H1 (cell line): Measurements from ENCODE around the gene ATP6V0D1. TPM values are rescaled to one million over a fixed set of nuclear protein-coding genes. Genes with fewer than 3 reads are reported as not detected.

Experiments used
- BRCA1 ChIP-seq: IDR thresholded peaks from 2 replicates; pipeline ENCODE4 v1.6.1; 2012; ENCODE audit warnings: low read depth, low read length, improper control_type of control experiment
- polyA plus RNA-seq, 7 experiments: library from polyadenylated mRNA; depleted of rRNA in 3 of 7; stranded (reverse) in 5 of 7; unstranded in 2 of 7; fragments of >200 nt in 5 of 7; fragments of 200-250 nt in 2 of 7; gene quantifications; 1 replicate in 5 of 7; 2 replicates in 1 of 7; 4 replicates in 1 of 7; pipeline versions ENCODE4 v1.2.1 to v1.2.3, GENCODE V29; 2011 to 2013; ENCODE audit warnings: missing spikeins in 2 of 7, mixed read lengths in 2 of 7
- total RNA-seq: library from RNA; stranded (reverse); fragmentation: NEBNext Ultra II Directional; extraction: Animal tissue kit (Norgen Biotek cat#: 25700); gene quantifications from 2 replicates; pipeline ENCODE4 v1.2.1, GENCODE V29; 2021

The ATP6V0D1 gene
- total and polyA plus RNA-seq, 2 of the 8 experiments (the other 6 are each of a cell fraction or from before 2014, with no cell fraction given) = 47.3 to 134 TPM

DNA sequence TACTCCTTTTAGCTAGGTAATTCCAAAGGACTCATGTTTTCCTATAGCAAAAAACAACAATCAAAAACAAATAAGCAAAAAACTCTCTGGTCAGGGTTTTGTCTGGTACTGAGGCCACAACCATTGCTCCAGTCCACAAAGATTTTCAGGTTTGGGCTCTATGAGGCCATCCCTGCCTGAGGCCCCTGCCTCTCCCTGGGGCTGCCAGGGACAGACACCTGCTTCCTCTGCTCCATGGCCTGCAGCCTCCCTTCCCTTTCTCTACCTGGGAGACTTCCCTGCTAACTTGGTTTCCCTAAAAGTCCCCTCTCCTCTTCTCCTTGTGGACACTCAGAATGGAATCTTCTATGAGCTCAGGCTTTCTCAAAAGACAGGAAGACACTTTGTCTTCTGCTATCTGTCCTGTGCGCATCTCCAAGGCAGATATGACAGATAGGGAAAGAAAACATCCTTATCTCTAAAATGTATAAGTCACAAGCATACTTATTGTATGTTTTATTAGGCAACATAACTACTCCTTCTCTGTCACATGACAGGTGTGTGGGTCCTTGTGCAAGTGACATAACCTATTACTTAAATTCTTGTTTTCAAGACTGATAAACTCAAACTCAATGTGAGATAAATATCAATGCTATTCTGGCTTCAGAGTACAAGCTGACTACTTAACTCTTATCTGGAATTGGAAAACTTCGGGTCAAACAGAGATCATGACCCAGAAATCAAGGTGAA is 63.5 kb downstream of the ATP6V0D1 start (continued):
- no peak for TF ChIP-seq BRCA1
- TF ChIP-seq, all 59 proteins: peak for 0
